ENCODE results near the gene GCAT. TPM values are rescaled to one million over a fixed set of nuclear protein-coding genes. Genes with fewer than 3 reads are reported as not detected.

GCAT gene
- total and polyA plus RNA-seq, 2 experiments from 2014 or later, result 20.2 to 40.0 TPM

- Histone ChIP-seq H3K4me2 (no peak overlapping the region), H2AFZ (no peak overlapping the region), H3K4me1 (ENCODE audit: insufficient read depth) (peaks cover 14% of the 10 kb centered on the region), H3K36me3 (replicated peaks; ENCODE audit: insufficient read depth, low read depth) (no peaks in the 10 kb centered on the region), H4K20me1 (ENCODE audit: insufficient read depth, poor library complexity, severe bottlenecking) (no peaks in the 10 kb centered on the region), H3K27ac (peak overlapping the region; percentile 78), H3K79me2 (no peaks in the 10 kb centered on the region), H3K4me3 (no peak overlapping the region), H3K9me3 (ENCODE audit: low read depth) (no peaks in the 10 kb centered on the region), H3K9me2 (replicated peaks; ENCODE audit: insufficient read depth) (no peaks in the 10 kb centered on the region), H3K27me3 (no peaks in the 10 kb centered on the region)
- TF ChIP-seq EZH2phosphoT487 (IDR thresholded peaks at IDR 0.05; ENCODE audit: low read depth, severe bottlenecking, unreplicated experiment) (no peak), EZH2 (IDR thresholded peaks at IDR 0.05; ENCODE audit: borderline replicate concordance) (no peak)
- WGBS (ENCODE audit: low lambda C conversion rate, missing lambda C conversion rate), result 58% methylated on average over 11 of the region's 11 CpGs
- peak; percentile 73 for DNase-seq (ENCODE audit: low spot score)
Measured at GRCh38 chr22:37784829-37785495, 22.8 kb upstream of the GCAT start.

DNA sequence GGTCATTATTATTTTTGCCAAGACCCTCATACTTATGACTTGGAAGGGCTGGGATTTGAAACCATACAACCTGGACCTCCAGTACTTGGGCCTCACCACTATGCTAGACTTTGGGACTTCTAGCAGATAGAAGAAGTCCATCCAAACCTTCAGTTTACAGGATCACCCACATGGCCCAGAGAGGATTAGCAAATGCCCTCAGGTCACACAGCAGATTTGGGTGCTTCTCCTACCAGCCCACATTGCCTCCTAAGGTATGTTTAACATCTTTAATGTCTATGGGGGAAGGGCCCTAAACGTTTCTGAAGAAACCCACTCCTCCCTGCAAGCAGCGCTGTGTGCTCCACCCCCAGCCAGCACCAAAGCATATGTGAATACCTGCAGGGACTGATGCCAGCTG lies 17.5 kb upstream of the GCAT start:
- no peaks in the 10 kb centered on the region for H3K9me2 ChIP-seq (replicated peaks; ENCODE audit: insufficient read depth)
- no peak overlapping the region for H2AFZ ChIP-seq
- no peaks in the 10 kb centered on the region for H4K20me1 ChIP-seq (ENCODE audit: insufficient read depth, poor library complexity, severe bottlenecking)
- no peak overlapping the region for H3K27ac ChIP-seq
- TF ChIP-seq EZH2phosphoT487 (IDR thresholded peaks at IDR 0.05; ENCODE audit: low read depth, severe bottlenecking, unreplicated experiment) (no peak), CTCF (IDR thresholded peaks at IDR 0.05; ENCODE audit: poor library complexity) (no peak)
- no peaks in the 10 kb centered on the region for H3K36me3 ChIP-seq (replicated peaks; ENCODE audit: insufficient read depth, low read depth)
- H3K27me3 ChIP-seq, result no peaks in the 10 kb centered on the region
- H3K4me2 ChIP-seq, result no peak overlapping the region
- no peaks in the 10 kb centered on the region for H3K9me3 ChIP-seq (ENCODE audit: low read depth)
- no peak overlapping the region for H3K4me3 ChIP-seq
- 68% methylated on average over 2 of the region's 2 CpGs for WGBS (ENCODE audit: low lambda C conversion rate, missing lambda C conversion rate)
- no peaks in the 10 kb centered on the region for H3K79me2 ChIP-seq
- peaks cover 2% of the 10 kb centered on the region for H3K4me1 ChIP-seq (ENCODE audit: insufficient read depth)
- DNase-seq (ENCODE audit: low spot score), result no peak

DNA sequence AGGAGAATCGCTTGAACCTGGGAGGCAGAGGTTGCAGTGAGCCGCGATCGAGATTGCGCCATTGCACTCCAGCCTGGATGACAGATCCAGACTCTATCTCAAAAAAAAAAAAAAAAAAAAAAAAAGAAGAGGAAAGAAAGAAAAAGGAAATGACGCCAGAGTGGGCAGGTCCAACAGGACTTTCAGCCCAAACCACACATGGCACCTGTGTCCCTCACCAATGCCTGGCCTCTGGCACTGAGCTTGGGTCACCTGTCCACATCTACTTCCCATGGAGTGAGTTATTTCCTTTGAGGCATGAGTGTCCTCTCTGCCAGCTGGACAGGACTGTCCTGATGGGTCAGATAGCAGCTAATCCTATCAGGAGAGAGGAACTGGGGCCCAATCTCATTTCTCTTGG lies 15.2 kb upstream of the GCAT start:
- Histone ChIP-seq H3K27me3 (no peaks in the 10 kb centered on the region), H3K27ac (no peak overlapping the region), H4K20me1 (ENCODE audit: insufficient read depth, poor library complexity, severe bottlenecking) (no peaks in the 10 kb centered on the region), H3K9me3 (ENCODE audit: low read depth) (no peaks in the 10 kb centered on the region), H3K79me2 (no peaks in the 10 kb centered on the region), H3K4me2 (no peak overlapping the region), H3K4me3 (no peak overlapping the region), H2AFZ (no peak overlapping the region), H3K9me2 (replicated peaks; ENCODE audit: insufficient read depth) (no peaks in the 10 kb centered on the region), H3K36me3 (replicated peaks; ENCODE audit: insufficient read depth, low read depth) (no peaks in the 10 kb centered on the region), H3K4me1 (ENCODE audit: insufficient read depth) (peaks cover 2% of the 10 kb centered on the region)
- WGBS (ENCODE audit: low lambda C conversion rate, missing lambda C conversion rate), result 91% methylated on average over 6 of the region's 6 CpGs
- no peak for DNase-seq (ENCODE audit: low spot score)
- TF ChIP-seq EZH2 (IDR thresholded peaks at IDR 0.05; ENCODE audit: borderline replicate concordance) (no peak), CTCF (IDR thresholded peaks at IDR 0.05; ENCODE audit: poor library complexity) (no peak), EZH2phosphoT487 (IDR thresholded peaks at IDR 0.05; ENCODE audit: low read depth, severe bottlenecking, unreplicated experiment) (no peak)

DNA sequence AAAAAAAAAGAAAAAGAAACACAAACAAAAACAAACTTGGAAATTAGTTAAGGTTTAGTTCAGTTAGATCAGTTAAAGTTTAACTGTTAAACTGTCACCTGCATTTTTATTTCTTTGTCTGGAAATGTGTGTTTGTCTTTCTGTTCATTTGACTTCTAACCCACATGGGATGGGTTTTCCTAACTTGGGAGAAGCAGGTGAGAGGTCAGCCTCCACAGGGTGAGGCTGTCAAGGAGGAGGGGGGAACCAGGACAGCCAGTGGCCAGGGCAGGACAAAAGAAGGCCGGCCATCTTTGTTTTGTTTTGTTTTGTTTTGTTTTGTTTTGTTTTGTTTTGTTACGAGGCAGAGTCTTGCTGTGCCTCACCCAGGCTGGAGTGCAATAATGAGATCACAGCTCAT lies 13.4 kb upstream of the GCAT start:
- no peaks in the 10 kb centered on the region for H3K9me2 ChIP-seq (replicated peaks; ENCODE audit: insufficient read depth)
- TF ChIP-seq EZH2 (IDR thresholded peaks at IDR 0.05; ENCODE audit: borderline replicate concordance) (no peak), CTCF (IDR thresholded peaks at IDR 0.05; ENCODE audit: poor library complexity) (no peak), EZH2phosphoT487 (IDR thresholded peaks at IDR 0.05; ENCODE audit: low read depth, severe bottlenecking, unreplicated experiment) (no peak)
- H3K27ac ChIP-seq, result no peak overlapping the region
- no peaks in the 10 kb centered on the region for H3K79me2 ChIP-seq
- H3K4me2 ChIP-seq, result no peak overlapping the region
- no peaks in the 10 kb centered on the region for H3K9me3 ChIP-seq (ENCODE audit: low read depth)
- H3K4me3 ChIP-seq, result no peak overlapping the region
- H4K20me1 ChIP-seq (ENCODE audit: insufficient read depth, poor library complexity, severe bottlenecking), result no peaks in the 10 kb centered on the region
- no peak overlapping the region for H2AFZ ChIP-seq
- DNase-seq (ENCODE audit: low spot score), result no peak
- 86% methylated on average over 2 of the region's 2 CpGs for WGBS (ENCODE audit: low lambda C conversion rate, missing lambda C conversion rate)
- peaks cover 2% of the 10 kb centered on the region for H3K4me1 ChIP-seq (ENCODE audit: insufficient read depth)
- no peaks in the 10 kb centered on the region for H3K27me3 ChIP-seq
- H3K36me3 ChIP-seq (replicated peaks; ENCODE audit: insufficient read depth, low read depth), result no peaks in the 10 kb centered on the region
